Aorta (tissue), 5 donors: ENCODE data around the gene ATP5F1B. TPM values are rescaled to one million over a fixed set of nuclear protein-coding genes. Genes with fewer than 3 reads are reported as not detected.

ENCODE experiments used
- ATAC-seq: fragments of 200-7000 bp; cut with Tn5 transposase; one replicate; pipeline ENCODE4 v1.9.1; 2022; ENCODE audit warnings: moderate library complexity; ENCODE audit not compliant: low FRiP score
- DNase-seq, 2 donors: peaks; one replicate each; pipeline ENCODE4 v3.0.0-alpha.2; 2020
- H3K27ac ChIP-seq, 2 donors: one replicate each; pipeline ENCODE4 v1.5.1; 2013; ENCODE audit warnings: low read length in 2 of 2, mild to moderate bottlenecking in 2 of 2, moderate library complexity in 2 of 2, control low read depth in 1 of 2, inconsistent platforms in 1 of 2, low read depth in 1 of 2
- H3K27me3 ChIP-seq, 2 donors: one replicate each; pipeline ENCODE4 v1.6.1; 2013; ENCODE audit warnings: control low read depth in 1 of 2, low read length in 1 of 2, mild to moderate bottlenecking in 1 of 2, moderate library complexity in 1 of 2; ENCODE audit not compliant: insufficient read depth in 2 of 2, control insufficient read depth in 1 of 2
- H3K36me3 ChIP-seq, 2 donors: one replicate each; pipeline ENCODE4 v1.6.1; 2013; ENCODE audit warnings: control low read depth in 1 of 2, low read length in 1 of 2, mild to moderate bottlenecking in 1 of 2; ENCODE audit not compliant: insufficient read depth in 2 of 2, control insufficient read depth in 1 of 2
- H3K4me1 ChIP-seq, 2 donors: one replicate each; pipeline ENCODE4 v1.6.1; 2013; ENCODE audit warnings: low read length in 2 of 2, control low read depth in 1 of 2, mild to moderate bottlenecking in 1 of 2, moderate library complexity in 1 of 2; ENCODE audit not compliant: insufficient read depth in 2 of 2, control insufficient read depth in 1 of 2
- H3K4me3 ChIP-seq, 2 donors: one replicate each; pipeline ENCODE4 v1.5.1; 2013; ENCODE audit warnings: low read length in 2 of 2, control low read depth in 1 of 2, mild to moderate bottlenecking in 1 of 2
- H3K9me3 ChIP-seq: one replicate; pipeline ENCODE4 v1.6.1; 2013; ENCODE audit warnings: mild to moderate bottlenecking, low read length; ENCODE audit not compliant: control insufficient read depth
- WGBS, 2 donors: extraction: QIAGEN DNeasy Blood & Tissue Kit; methylation state at CpG; one replicate each; pipeline ENCODE4 v1.1.7; 2013; 5-methylcytosine and 5-hydroxymethylcytosine counted together
- intact Hi-C, 2 donors: fragments of 100-400 bp; cut with DNase I; formaldehyde crosslinking; loops; one replicate each; pipeline versions ENCODE4 v1.14.2 to v1.15.0; 2022
- polyA plus RNA-seq, 2 donors: library from polyadenylated mRNA; stranded (reverse); fragments of 200-250 nt; gene quantifications; one replicate each; pipeline ENCODE4 v1.2.3, GENCODE V29; 2013
- total RNA-seq, 2 donors: library from RNA; stranded (reverse); fragmentation: NEBNext Ultra II Directional; extraction: Animal tissue kit (Norgen Biotek cat#: 25700); gene quantifications; one replicate each; pipeline ENCODE4 v1.2.1, GENCODE V29; 2021
- donor health status: healthy with polysubstance abuse.
- donor health status: Bipolar disorder and iron deficiency.
- donor health status: DM: no; HTN: no; CAD: no.
- donor health status: DM: no; HTN: no; CAD: no.
- donor health status: DM: yes; HTN: yes; CAD: no.

Gene ATP5F1B
- total and polyA plus RNA-seq, 4 donors: 216 to 327 (median 275) TPM

- Histone ChIP-seq H3K9me3 (no peaks in the 10 kb centered on the region), H3K36me3 (no peaks in the 10 kb centered on the region), H3K27ac (no peak overlapping the region), H3K27me3 (no peaks in the 10 kb centered on the region), H3K4me1 (no peaks in the 10 kb centered on the region), H3K4me3 (no peak overlapping the region)
- WGBS, 2 donors: 91% methylated on average over 13 of the region's 13 CpGs
- ATAC-seq (no peak), DNase-seq (peak in 1 of 2 donors; percentile 15)
- intact Hi-C loops: no loop called here
These were observed 34.2 kb upstream of the ATP5F1B start for GRCh38 chr12:56679883-56680575.

- intact Hi-C loops: no loop called here
- Histone ChIP-seq H3K9me3 (no peaks in the 10 kb centered on the region), H3K27ac (no peak overlapping the region), H3K4me3 (no peak overlapping the region), H3K27me3 (no peaks in the 10 kb centered on the region), H3K36me3 (no peaks in the 10 kb centered on the region), H3K4me1 (no peaks in the 10 kb centered on the region)
- 89 to 90% methylated on average over 2 of the region's 2 CpGs for WGBS, 2 donors
- DNase-seq (peak in 1 of 2 donors; percentile 30), ATAC-seq (no peak)
These were observed 33.1 kb upstream of the ATP5F1B start for GRCh38 chr12:56678852-56679251.

GRCh38 chr12:56677680-56678079 lies 31.9 kb upstream of the ATP5F1B start:
- intact Hi-C loops: no loop called here
- H3K27me3 ChIP-seq: no peaks in the 10 kb centered on the region
- H3K4me3 ChIP-seq: no peak overlapping the region
- ATAC-seq: no peak
- no peak for DNase-seq
- H3K36me3 ChIP-seq: no peaks in the 10 kb centered on the region
- WGBS, 2 donors: 76 to 83% methylated on average over 1 of the region's 1 CpG
- H3K9me3 ChIP-seq: no peaks in the 10 kb centered on the region
- H3K4me1 ChIP-seq: no peaks in the 10 kb centered on the region
- H3K27ac ChIP-seq: no peak overlapping the region

GRCh38 chr12:56676851-56677580 lies 31.2 kb upstream of the ATP5F1B start:
- intact Hi-C loops: no loop called here
- 71 to 77% methylated on average over 10 to 11 of the region's 11 CpGs for WGBS, 2 donors
- H3K9me3 ChIP-seq: no peaks in the 10 kb centered on the region
- H3K4me3 ChIP-seq: no peak overlapping the region
- ATAC-seq: no peak
- H3K4me1 ChIP-seq: no peaks in the 10 kb centered on the region
- H3K36me3 ChIP-seq: no peaks in the 10 kb centered on the region
- no peak overlapping the region for H3K27ac ChIP-seq
- H3K27me3 ChIP-seq: no peaks in the 10 kb centered on the region
- DNase-seq: no peak

GRCh38 chr12:56671608-56672007 lies 25.8 kb upstream of the ATP5F1B start:
- intact Hi-C loops: no loop called here
- Histone ChIP-seq H3K4me1 (no peaks in the 10 kb centered on the region), H3K4me3 (no peak overlapping the region), H3K27me3 (no peaks in the 10 kb centered on the region), H3K36me3 (peaks cover 6 to 7% of the 10 kb centered on the region in 2 donors), H3K27ac (no peak overlapping the region), H3K9me3 (no peaks in the 10 kb centered on the region)
- no peak for ATAC-seq
- 75 to 91% methylated on average over 2 of the region's 2 CpGs for WGBS, 2 donors
- no peak for DNase-seq

GRCh38 chr12:56670836-56671235 lies 25.1 kb upstream of the ATP5F1B start:
- no peaks in the 10 kb centered on the region for H3K9me3 ChIP-seq
- WGBS, 2 donors: 78 to 82% methylated on average over 4 of the region's 4 CpGs
- DNase-seq (no peak), ATAC-seq (no peak)
- H3K4me3 ChIP-seq: no peak overlapping the region
- no peaks in the 10 kb centered on the region for H3K27me3 ChIP-seq
- intact Hi-C loops: no loop called here
- no peak overlapping the region for H3K27ac ChIP-seq
- peaks cover 6 to 7% of the 10 kb centered on the region in 2 donors for H3K36me3 ChIP-seq
- H3K4me1 ChIP-seq: no peaks in the 10 kb centered on the region

GRCh38 chr12:56668197-56668457 lies 22.3 kb upstream of the ATP5F1B start:
- no peaks in the 10 kb centered on the region for H3K4me1 ChIP-seq
- ATAC-seq (no peak), DNase-seq (no peak)
- H3K27me3 ChIP-seq: no peaks in the 10 kb centered on the region
- no peak overlapping the region for H3K4me3 ChIP-seq
- 79 to 81% methylated on average over 2 of the region's 2 CpGs for WGBS, 2 donors
- H3K9me3 ChIP-seq: no peaks in the 10 kb centered on the region
- no peak overlapping the region for H3K27ac ChIP-seq
- intact Hi-C loops: no loop called here
- H3K36me3 ChIP-seq: peaks cover 7 to 9% of the 10 kb centered on the region in 2 donors

- Histone ChIP-seq H3K4me1 (no peaks in the 10 kb centered on the region), H3K27me3 (no peaks in the 10 kb centered on the region), H3K27ac (no peak overlapping the region), H3K36me3 (peaks cover 0 to 5% of the 10 kb centered on the region in 2 donors), H3K9me3 (no peaks in the 10 kb centered on the region), H3K4me3 (no peak overlapping the region)
- WGBS, 2 donors: 90 to 97% methylated on average over 13 of the region's 13 CpGs
- intact Hi-C loops: no loop called here
- ATAC-seq: no peak
- no peak for DNase-seq
These were observed 16.3 kb upstream of the ATP5F1B start for GRCh38 chr12:56661979-56662638.

- Histone ChIP-seq H3K27ac (no peak overlapping the region), H3K36me3 (peaks cover 0 to 5% of the 10 kb centered on the region in 2 donors), H3K27me3 (no peaks in the 10 kb centered on the region), H3K4me1 (no peaks in the 10 kb centered on the region), H3K9me3 (no peaks in the 10 kb centered on the region), H3K4me3 (no peak overlapping the region)
- DNase-seq (no peak), ATAC-seq (no peak)
- WGBS, 2 donors: 88% methylated on average over 7 of the region's 7 CpGs
- intact Hi-C loops: no loop called here
These were observed 15.8 kb upstream of the ATP5F1B start for GRCh38 chr12:56661560-56661959.
